HCT116 (cell line): Measurements from ENCODE around the gene LRRC51. TPM values are rescaled to one million over a fixed set of nuclear protein-coding genes. Genes with fewer than 3 reads are reported as not detected.

Experiments used
- ATAC-seq: fragments of 200-7000 bp; cut with Tn5 transposase; 2 replicates; pipeline ENCODE4 v1.9.1; 2020; ENCODE audit warnings: mild to moderate bottlenecking, moderate library complexity
- BruUV-seq: library from RNA; stranded (reverse); fragments of 400-500 nt; replicated peaks from 2 replicates; lab custom pipeline; 2021; lab: Mats Ljungman, UMichigan
- CTCF ChIA-PET: fragments of 300-600 bp; sonication (Branson Sonifier 250); formaldehyde crosslinking; loops from one replicate; lab custom pipeline; 2021; ENCODE audit warnings: antibody characterized with exemption; lab: Charles Lee
- POLR2A ChIA-PET: fragments of 300-600, 350-600 bp; sonication (Branson Sonifier 250); formaldehyde crosslinking; loops from one replicate; lab custom pipeline; 2021; ENCODE audit warnings: antibody characterized with exemption; lab: Charles Lee
- RAD21 ChIA-PET, 2 experiments: fragments of 300-600 bp; sonication (Branson Sonifier 250); formaldehyde crosslinking; loops; one replicate each; lab custom pipeline; 2023; ENCODE audit warnings: low total read pairs in 2 of 2; ENCODE audit not compliant: uncharacterized antibody in 2 of 2, unreplicated experiment in 2 of 2, low non-redundant PET in 1 of 2; lab: Charles Lee
- DNase-seq: peaks from one replicate; pipeline ENCODE4 v3.0.0-alpha.2; 2010; ENCODE audit warnings: low read depth, low spot score
- H2AFZ ChIP-seq: fragments of 200-600 bp; shearing (Covaris generic), sonication (generic); 2 replicates; pipeline ENCODE4 v1.6.1; 2017; ENCODE audit warnings: low read depth, mixed run types, mixed read lengths, antibody characterized with exemption, low read length; ENCODE audit not compliant: poor library complexity, severe bottlenecking
- H3K27ac ChIP-seq: 2 replicates; pipeline ENCODE4 v1.5.1; 2012; ENCODE audit warnings: low read depth, low read length
- H3K27me3 ChIP-seq: fragments of 200-600 bp; sonication (generic); 2 replicates; pipeline ENCODE4 v1.6.1; 2016; ENCODE audit warnings: mixed run types, low read length, mixed read lengths; ENCODE audit not compliant: insufficient read depth
- H3K36me3 ChIP-seq, 2 experiments: fragments of 200-500 bp in 1 of 2; fragments of 200-600 bp in 1 of 2; sonication (Bioruptor generic) in 1 of 2; sonication (generic) in 1 of 2; 2 replicates each; pipeline versions ENCODE4 v1.5.1 to v1.6.1; 2014 to 2016; ENCODE audit warnings: low read length in 2 of 2, inconsistent platforms in 1 of 2, mixed read lengths in 1 of 2, mixed run types in 1 of 2; ENCODE audit not compliant: insufficient read depth in 2 of 2, control insufficient read depth in 1 of 2
- H3K4me1 ChIP-seq, 2 experiments: fragments of 200-600 bp in 1 of 2; sonication (generic) in 1 of 2; 2 replicates each; pipeline versions ENCODE4 v1.5.1 to v1.6.1; 2012 to 2017; ENCODE audit warnings: low read length in 2 of 2, inconsistent platforms in 1 of 2, mild to moderate bottlenecking in 1 of 2, mixed read lengths in 1 of 2, mixed run types in 1 of 2, moderate library complexity in 1 of 2; ENCODE audit not compliant: insufficient read depth in 2 of 2, control insufficient read depth in 1 of 2
- H3K4me2 ChIP-seq: fragments of 200-600 bp; sonication (generic); 2 replicates; pipeline ENCODE4 v1.6.1; 2017; ENCODE audit warnings: mixed run types, low read length, mixed read lengths
- H3K4me3 ChIP-seq, 2 experiments: fragments of 200-600 bp in 1 of 2; sonication (generic) in 1 of 2; replicated peaks in 1 of 2; 2 replicates each; pipeline ENCODE4 v1.5.1; 2011 to 2016; ENCODE audit warnings: low read length in 2 of 2, control low read depth in 1 of 2, low read depth in 1 of 2, mild to moderate bottlenecking in 1 of 2, mixed read lengths in 1 of 2, mixed run types in 1 of 2
- H3K79me2 ChIP-seq: fragments of 200-600 bp; sonication (generic); 2 replicates; pipeline ENCODE4 v1.6.1; 2017; ENCODE audit warnings: mild to moderate bottlenecking, mixed run types, low read length, moderate library complexity, mixed read lengths; ENCODE audit not compliant: insufficient read depth
- H3K9ac ChIP-seq: fragments of 200-600 bp; sonication (generic); 2 replicates; pipeline ENCODE4 v1.6.1; 2016; ENCODE audit warnings: low read length, mixed read lengths
- H3K9me2 ChIP-seq: fragments of 200-600 bp; sonication (generic), shearing (Covaris generic); 2 replicates; pipeline ENCODE4 v1.6.1; 2017; ENCODE audit warnings: mixed run types, mild to moderate bottlenecking, moderate library complexity; ENCODE audit not compliant: insufficient read depth
- H3K9me3 ChIP-seq, 2 experiments: fragments of 200-500 bp in 1 of 2; fragments of 200-600 bp in 1 of 2; sonication (Bioruptor generic) in 1 of 2; sonication (generic) in 1 of 2; 2 replicates each; pipeline ENCODE4 v1.6.1; 2014 to 2017; ENCODE audit warnings: low read length in 2 of 2, mixed read lengths in 2 of 2, inconsistent platforms in 1 of 2, low read depth in 1 of 2, mild to moderate bottlenecking in 1 of 2, mixed run types in 1 of 2, moderate library complexity in 1 of 2; ENCODE audit not compliant: control insufficient read depth in 1 of 2, insufficient read depth in 1 of 2
- H4K20me1 ChIP-seq: fragments of 200-600 bp; sonication (generic), shearing (Covaris generic); 2 replicates; pipeline ENCODE4 v1.6.1; 2017; ENCODE audit warnings: mixed run types, mild to moderate bottlenecking, moderate library complexity; ENCODE audit not compliant: insufficient read depth
- CEBPB ChIP-seq: IDR thresholded peaks from 2 replicates; pipeline ENCODE4 v1.6.1; 2012; ENCODE audit warnings: low read depth
- ELF1 ChIP-seq: IDR thresholded peaks from 2 replicates; pipeline ENCODE4 v1.6.1; 2012; ENCODE audit warnings: low read depth, borderline replicate concordance
- EZH2 ChIP-seq: fragments of 200-600 bp; sonication (generic); IDR thresholded peaks from 2 replicates; pipeline ENCODE4 v1.6.1; 2017; ENCODE audit warnings: antibody characterized with exemption, mixed run types
- JUND ChIP-seq: IDR thresholded peaks from 2 replicates; pipeline ENCODE4 v1.6.1; 2012
- POLR2A ChIP-seq: IDR thresholded peaks from 2 replicates; pipeline ENCODE4 v1.7.0; 2011; ENCODE audit warnings: borderline replicate concordance; ENCODE audit not compliant: insufficient read depth, insufficient read length; ENCODE audit errors: extremely low read depth
- POLR2AphosphoS5 ChIP-seq: IDR thresholded peaks from 2 replicates; pipeline ENCODE4 v1.6.1; 2011; ENCODE audit warnings: mild to moderate bottlenecking, low read depth, low read length, moderate library complexity
- RAD21 ChIP-seq: IDR thresholded peaks from 2 replicates; pipeline ENCODE4 v1.6.1; 2012; ENCODE audit warnings: low read depth, mild to moderate bottlenecking
- SIN3A ChIP-seq: IDR thresholded peaks from 2 replicates; pipeline ENCODE4 v1.6.1; 2012; ENCODE audit warnings: low read depth
- SRF ChIP-seq: IDR thresholded peaks from 2 replicates; pipeline ENCODE4 v1.6.1; 2012; ENCODE audit warnings: low read depth
- intact Hi-C: fragments of 100-400 bp; cut with micrococcal nuclease; formaldehyde crosslinking; loops from 2 replicates; pipeline ENCODE4 v1.10.0; 2022
- total RNA-seq: library from RNA; stranded (reverse); gene quantifications from one replicate; pipeline ENCODE4 v1.2.1, GENCODE V29; 2021; ENCODE audit not compliant: unreplicated experiment
- TF ChIP-seq, protein P1 (sequence below), 3 experiments: fragments of 200-600 bp in 1 of 3; sonication (generic) in 1 of 3; IDR thresholded peaks in 2 of 3; conservative IDR thresholded peaks in 1 of 3; 2 replicates each; pipeline ENCODE4 v1.5.1; 2012 to 2017; ENCODE audit warnings: low read depth in 2 of 3, low read length in 2 of 3, antibody characterized with exemption in 1 of 3, borderline replicate concordance in 1 of 3, control low read depth in 1 of 3, mild to moderate bottlenecking in 1 of 3, mixed read lengths in 1 of 3, mixed run types in 1 of 3, moderate library complexity in 1 of 3; ENCODE audit not compliant: insufficient read depth in 1 of 3
- TF ChIP-seq, protein P2 (sequence below): IDR thresholded peaks from 2 replicates; pipeline ENCODE4 v1.6.1; 2011; ENCODE audit warnings: mild to moderate bottlenecking, low read length, moderate library complexity; ENCODE audit not compliant: insufficient replicate concordance; ENCODE audit errors: extremely low read depth
- TF ChIP-seq, protein P3 (sequence below): IDR thresholded peaks from 2 replicates; pipeline ENCODE4 v1.6.1; 2012
- TF ChIP-seq, protein P4 (sequence below): IDR thresholded peaks from 2 replicates; pipeline ENCODE4 v1.6.1; 2012; ENCODE audit warnings: low read depth
- TF ChIP-seq, protein P5 (sequence below): IDR thresholded peaks from 2 replicates; pipeline ENCODE4 v1.6.1; 2012

The LRRC51 gene
- total RNA-seq, 1 experiment from 2014 or later, result 10.8 TPM

DNA sequence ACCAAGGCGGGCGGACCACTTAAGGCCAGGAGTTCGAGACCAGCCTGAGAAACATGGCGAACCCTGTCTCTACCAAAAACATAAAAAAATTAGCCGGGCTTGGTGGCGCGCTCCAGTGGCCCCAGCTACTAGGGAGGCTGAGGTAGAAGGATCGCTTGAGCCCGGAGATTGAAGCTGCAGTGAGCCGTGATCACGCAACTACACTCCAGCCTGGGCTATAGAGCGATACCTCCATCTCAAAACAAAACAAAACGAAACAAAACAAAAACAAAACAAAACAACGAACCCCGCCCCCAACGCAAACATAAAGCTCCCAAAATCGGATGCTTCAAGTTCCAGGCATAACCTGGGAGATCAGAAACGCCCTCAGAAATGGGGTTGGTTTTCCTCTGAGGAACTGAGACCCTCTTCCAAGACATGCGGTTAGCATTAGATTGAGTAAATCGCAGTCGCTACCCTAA is 564 bp downstream of the LRRC51 start (continued):
- TF ChIP-seq, protein P1, sequence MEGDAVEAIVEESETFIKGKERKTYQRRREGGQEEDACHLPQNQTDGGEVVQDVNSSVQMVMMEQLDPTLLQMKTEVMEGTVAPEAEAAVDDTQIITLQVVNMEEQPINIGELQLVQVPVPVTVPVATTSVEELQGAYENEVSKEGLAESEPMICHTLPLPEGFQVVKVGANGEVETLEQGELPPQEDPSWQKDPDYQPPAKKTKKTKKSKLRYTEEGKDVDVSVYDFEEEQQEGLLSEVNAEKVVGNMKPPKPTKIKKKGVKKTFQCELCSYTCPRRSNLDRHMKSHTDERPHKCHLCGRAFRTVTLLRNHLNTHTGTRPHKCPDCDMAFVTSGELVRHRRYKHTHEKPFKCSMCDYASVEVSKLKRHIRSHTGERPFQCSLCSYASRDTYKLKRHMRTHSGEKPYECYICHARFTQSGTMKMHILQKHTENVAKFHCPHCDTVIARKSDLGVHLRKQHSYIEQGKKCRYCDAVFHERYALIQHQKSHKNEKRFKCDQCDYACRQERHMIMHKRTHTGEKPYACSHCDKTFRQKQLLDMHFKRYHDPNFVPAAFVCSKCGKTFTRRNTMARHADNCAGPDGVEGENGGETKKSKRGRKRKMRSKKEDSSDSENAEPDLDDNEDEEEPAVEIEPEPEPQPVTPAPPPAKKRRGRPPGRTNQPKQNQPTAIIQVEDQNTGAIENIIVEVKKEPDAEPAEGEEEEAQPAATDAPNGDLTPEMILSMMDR (IDR thresholded peaks at IDR 0.05 in 2 of 3, conservative IDR thresholded peaks at IDR 0.05 in 1 of 3; ENCODE audit: borderline replicate concordance in 1 of 3, insufficient read depth in 1 of 3, low read depth in 2 of 3, low read length in 2 of 3), result no peak
- TF ChIP-seq, protein P2, sequence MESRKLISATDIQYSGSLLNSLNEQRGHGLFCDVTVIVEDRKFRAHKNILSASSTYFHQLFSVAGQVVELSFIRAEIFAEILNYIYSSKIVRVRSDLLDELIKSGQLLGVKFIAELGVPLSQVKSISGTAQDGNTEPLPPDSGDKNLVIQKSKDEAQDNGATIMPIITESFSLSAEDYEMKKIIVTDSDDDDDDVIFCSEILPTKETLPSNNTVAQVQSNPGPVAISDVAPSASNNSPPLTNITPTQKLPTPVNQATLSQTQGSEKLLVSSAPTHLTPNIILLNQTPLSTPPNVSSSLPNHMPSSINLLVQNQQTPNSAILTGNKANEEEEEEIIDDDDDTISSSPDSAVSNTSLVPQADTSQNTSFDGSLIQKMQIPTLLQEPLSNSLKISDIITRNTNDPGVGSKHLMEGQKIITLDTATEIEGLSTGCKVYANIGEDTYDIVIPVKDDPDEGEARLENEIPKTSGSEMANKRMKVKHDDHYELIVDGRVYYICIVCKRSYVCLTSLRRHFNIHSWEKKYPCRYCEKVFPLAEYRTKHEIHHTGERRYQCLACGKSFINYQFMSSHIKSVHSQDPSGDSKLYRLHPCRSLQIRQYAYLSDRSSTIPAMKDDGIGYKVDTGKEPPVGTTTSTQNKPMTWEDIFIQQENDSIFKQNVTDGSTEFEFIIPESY, result no peak

DNA sequence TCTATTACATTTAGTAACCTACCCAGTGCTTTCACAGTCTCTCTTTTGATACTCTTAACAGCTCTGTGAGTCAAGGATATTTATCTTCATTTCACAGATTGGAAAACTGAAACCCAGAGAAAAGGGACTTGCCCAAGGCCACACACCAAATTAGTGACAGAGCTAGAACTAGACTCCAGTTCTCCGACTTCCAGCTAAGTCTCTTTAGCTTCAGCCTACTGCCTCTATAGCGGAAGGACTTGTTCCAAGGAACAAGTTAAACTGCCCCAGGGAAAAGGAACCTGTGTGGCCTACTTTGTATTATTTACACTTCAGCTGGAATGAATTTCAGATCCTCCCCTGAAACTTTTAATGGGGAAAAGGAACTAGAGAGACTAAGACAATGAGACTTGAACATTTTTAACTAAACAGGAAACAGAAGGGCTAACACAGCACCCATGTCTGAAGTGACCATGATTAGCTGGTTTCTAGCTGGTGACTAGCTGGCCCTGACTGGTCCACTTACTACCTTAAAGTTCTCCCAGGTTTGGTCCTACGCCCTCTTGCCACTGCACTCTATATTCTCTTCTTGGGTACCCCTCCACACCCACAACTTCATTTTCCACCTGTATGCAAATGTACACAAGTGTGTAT is 1.3 kb downstream of the LRRC51 start:
- Histone ChIP-seq H3K9ac (no peak overlapping the region), H3K36me3 (no peaks in the 10 kb centered on the region), H3K9me2 (no peaks in the 10 kb centered on the region), H3K4me2 (peak overlapping the region; percentile 90), H3K4me1 (peaks cover 2 to 27% of the 10 kb centered on the region in 2 experiments; a peak in 3 of 4 replicates), H3K9me3 (no peaks in the 10 kb centered on the region), H3K79me2 (peaks cover 32% of the 10 kb centered on the region), H3K27me3 (no peaks in the 10 kb centered on the region), H3K4me3 (no peak overlapping the region), H4K20me1 (no peaks in the 10 kb centered on the region; the same call in 1 of the 2 replicates), H2AFZ (no peak overlapping the region), H3K27ac (no peak overlapping the region)
- DNase-seq, result no peak
- POLR2A ChIA-PET, result interaction anchor here (0.9 kb wide), 1 partner anchor 60 kb away, joined by 4 read pairs; no protein-coding TSS in a partner anchor
- RAD21 ChIA-PET, result no interaction called here
- intact Hi-C loops, result no loop called here
- BruUV-seq, result no TSS peak
- ATAC-seq, result no peak
- CTCF ChIA-PET, result interaction anchor here (1.8 kb wide), 1 partner anchor 57 kb away, joined by 6 read pairs; no protein-coding TSS in a partner anchor
- TF ChIP-seq SIN3A (no peak), ELF1 (no peak), EZH2 (no peak), CEBPB (no peak), POLR2AphosphoS5 (no peak), RAD21 (no peak), SRF (no peak), POLR2A (no peak), JUND (no peak)
- TF ChIP-seq, protein P3, sequence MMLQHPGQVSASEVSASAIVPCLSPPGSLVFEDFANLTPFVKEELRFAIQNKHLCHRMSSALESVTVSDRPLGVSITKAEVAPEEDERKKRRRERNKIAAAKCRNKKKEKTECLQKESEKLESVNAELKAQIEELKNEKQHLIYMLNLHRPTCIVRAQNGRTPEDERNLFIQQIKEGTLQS, result no peak
- TF ChIP-seq, protein P4, sequence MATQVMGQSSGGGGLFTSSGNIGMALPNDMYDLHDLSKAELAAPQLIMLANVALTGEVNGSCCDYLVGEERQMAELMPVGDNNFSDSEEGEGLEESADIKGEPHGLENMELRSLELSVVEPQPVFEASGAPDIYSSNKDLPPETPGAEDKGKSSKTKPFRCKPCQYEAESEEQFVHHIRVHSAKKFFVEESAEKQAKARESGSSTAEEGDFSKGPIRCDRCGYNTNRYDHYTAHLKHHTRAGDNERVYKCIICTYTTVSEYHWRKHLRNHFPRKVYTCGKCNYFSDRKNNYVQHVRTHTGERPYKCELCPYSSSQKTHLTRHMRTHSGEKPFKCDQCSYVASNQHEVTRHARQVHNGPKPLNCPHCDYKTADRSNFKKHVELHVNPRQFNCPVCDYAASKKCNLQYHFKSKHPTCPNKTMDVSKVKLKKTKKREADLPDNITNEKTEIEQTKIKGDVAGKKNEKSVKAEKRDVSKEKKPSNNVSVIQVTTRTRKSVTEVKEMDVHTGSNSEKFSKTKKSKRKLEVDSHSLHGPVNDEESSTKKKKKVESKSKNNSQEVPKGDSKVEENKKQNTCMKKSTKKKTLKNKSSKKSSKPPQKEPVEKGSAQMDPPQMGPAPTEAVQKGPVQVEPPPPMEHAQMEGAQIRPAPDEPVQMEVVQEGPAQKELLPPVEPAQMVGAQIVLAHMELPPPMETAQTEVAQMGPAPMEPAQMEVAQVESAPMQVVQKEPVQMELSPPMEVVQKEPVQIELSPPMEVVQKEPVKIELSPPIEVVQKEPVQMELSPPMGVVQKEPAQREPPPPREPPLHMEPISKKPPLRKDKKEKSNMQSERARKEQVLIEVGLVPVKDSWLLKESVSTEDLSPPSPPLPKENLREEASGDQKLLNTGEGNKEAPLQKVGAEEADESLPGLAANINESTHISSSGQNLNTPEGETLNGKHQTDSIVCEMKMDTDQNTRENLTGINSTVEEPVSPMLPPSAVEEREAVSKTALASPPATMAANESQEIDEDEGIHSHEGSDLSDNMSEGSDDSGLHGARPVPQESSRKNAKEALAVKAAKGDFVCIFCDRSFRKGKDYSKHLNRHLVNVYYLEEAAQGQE, result no peak
- TF ChIP-seq, protein P5, sequence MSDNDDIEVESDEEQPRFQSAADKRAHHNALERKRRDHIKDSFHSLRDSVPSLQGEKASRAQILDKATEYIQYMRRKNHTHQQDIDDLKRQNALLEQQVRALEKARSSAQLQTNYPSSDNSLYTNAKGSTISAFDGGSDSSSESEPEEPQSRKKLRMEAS, result no peak
- TF ChIP-seq, protein P2, result no peak
